ENCODE measurements around the gene UST. TPM values are rescaled to one million over a fixed set of nuclear protein-coding genes. Genes with fewer than 3 reads are reported as not detected.

UST gene
- total RNA-seq, 1 donor from 2014 or later = 5.2 TPM

DNA sequence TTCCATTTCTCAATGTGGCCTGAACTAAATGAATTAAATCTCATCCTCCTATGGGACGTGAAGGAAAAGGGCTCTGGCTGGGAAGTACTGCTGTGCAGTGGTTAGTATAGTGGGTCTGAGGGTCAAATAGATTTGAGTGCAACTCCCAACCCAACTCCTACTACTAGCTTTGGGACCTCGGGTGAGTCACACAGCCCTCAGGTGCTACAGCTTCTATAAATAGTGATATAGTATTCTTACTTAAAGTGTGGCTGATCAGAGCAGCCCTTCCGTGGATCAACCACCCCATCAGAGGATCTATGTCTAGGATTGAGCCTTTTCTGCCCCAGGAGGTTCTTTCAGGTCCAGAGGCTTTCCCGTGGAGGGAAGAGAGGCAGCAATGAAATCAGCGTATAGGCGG, 904 bp upstream of the UST start:
- H3K36me3 ChIP-seq (ENCODE audit: control insufficient read depth, insufficient read depth, low read length) = no peaks in the 10 kb centered on the region
- no peak for DNase-seq (ENCODE audit: low read depth)
- TF ChIP-seq, protein P1, sequence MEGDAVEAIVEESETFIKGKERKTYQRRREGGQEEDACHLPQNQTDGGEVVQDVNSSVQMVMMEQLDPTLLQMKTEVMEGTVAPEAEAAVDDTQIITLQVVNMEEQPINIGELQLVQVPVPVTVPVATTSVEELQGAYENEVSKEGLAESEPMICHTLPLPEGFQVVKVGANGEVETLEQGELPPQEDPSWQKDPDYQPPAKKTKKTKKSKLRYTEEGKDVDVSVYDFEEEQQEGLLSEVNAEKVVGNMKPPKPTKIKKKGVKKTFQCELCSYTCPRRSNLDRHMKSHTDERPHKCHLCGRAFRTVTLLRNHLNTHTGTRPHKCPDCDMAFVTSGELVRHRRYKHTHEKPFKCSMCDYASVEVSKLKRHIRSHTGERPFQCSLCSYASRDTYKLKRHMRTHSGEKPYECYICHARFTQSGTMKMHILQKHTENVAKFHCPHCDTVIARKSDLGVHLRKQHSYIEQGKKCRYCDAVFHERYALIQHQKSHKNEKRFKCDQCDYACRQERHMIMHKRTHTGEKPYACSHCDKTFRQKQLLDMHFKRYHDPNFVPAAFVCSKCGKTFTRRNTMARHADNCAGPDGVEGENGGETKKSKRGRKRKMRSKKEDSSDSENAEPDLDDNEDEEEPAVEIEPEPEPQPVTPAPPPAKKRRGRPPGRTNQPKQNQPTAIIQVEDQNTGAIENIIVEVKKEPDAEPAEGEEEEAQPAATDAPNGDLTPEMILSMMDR (IDR thresholded peaks at IDR 0.05; ENCODE audit: insufficient read depth, low read length, poor library complexity, severe bottlenecking) = no peak
- peak overlapping the region; percentile 65 for H3K4me3 ChIP-seq (ENCODE audit: low read depth, low read length)
- peaks cover 9% of the 10 kb centered on the region for H3K27me3 ChIP-seq (ENCODE audit: control insufficient read depth, insufficient read depth, low read length)

DNA sequence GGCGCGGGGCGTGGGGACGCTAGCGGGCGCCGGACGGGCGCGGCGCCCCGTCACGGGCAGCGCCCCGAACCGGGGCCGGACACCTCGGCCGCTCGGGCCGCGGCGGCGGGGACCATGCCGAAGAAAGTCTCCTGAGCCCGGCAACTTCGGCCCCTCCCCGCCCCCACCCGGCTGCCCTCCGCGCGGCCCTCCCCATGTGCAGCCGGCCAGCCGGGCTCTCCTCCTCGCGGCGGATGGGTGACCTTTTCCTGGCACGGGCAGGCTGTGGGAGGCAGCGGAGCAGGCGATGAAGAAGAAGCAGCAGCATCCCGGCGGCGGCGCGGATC, 278 bp downstream of the UST start:
- no peaks in the 10 kb centered on the region for H3K36me3 ChIP-seq (ENCODE audit: control insufficient read depth, insufficient read depth, low read length)
- peak overlapping the region; percentile 65 for H3K4me3 ChIP-seq (ENCODE audit: low read depth, low read length)
- no peak for DNase-seq (ENCODE audit: low read depth)
- TF ChIP-seq, protein P1 (IDR thresholded peaks at IDR 0.05; ENCODE audit: insufficient read depth, low read length, poor library complexity, severe bottlenecking) = no peak
- H3K27me3 ChIP-seq (ENCODE audit: control insufficient read depth, insufficient read depth, low read length) = peaks cover 9% of the 10 kb centered on the region

DNA sequence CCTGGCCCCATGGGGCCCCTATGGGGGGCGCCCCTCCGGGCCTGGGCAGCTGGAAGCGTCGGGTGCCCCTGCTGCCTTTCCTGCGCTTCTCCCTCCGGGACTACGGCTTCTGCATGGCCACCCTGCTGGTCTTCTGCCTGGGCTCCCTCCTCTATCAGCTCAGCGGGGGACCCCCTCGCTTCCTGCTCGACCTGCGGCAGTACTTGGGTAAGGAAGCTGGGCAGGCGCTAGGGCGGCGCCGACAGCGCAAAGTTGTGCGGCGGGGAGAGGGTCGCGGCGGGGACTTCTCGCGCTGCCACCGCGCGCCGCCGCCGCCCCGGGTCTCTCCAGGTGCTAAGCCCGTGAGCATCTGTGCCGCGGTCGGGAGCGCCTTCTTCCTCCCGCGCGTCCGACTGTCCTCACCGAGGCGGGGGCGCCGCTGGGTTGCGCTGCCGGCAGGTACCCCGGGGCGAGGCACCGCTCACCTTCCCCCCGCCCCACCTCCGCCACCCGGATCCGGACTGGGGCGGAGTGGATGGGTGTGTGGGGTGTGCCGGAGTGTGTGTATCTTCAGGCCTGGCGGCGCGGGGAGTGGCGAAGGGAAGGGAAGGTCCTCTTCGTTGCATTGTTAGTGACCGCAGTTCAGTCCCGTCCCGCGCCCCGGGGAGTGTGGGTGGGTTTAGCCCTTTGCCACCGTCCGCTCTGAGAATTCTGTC, 788 bp downstream of the UST start:
- Histone ChIP-seq H3K4me3 (ENCODE audit: low read depth, low read length) (peak overlapping the region; percentile 65), H3K27me3 (ENCODE audit: control insufficient read depth, insufficient read depth, low read length) (peaks cover 9% of the 10 kb centered on the region), H3K36me3 (ENCODE audit: control insufficient read depth, insufficient read depth, low read length) (no peaks in the 10 kb centered on the region)
- no peak for DNase-seq (ENCODE audit: low read depth)
- TF ChIP-seq, protein P1 (IDR thresholded peaks at IDR 0.05; ENCODE audit: insufficient read depth, low read length, poor library complexity, severe bottlenecking) = no peak

DNA sequence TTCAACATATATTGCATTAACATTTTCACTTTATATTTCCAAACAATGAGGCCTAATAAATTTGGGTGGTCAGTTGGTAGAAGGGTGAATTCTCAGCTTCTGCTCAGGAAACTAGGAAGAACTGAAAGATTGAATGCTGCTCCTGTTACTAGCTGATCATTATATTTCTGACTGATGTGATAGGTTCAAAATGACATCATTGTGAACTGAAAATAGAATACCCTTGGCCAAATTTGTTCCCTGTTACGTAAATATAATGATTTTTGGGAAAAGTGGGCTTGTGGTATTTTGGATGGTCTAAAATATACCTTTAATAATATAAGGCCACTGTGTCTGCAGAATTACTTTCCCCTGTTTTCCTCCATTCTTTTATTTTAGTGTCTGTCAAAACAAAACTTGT, 2.8 kb downstream of the UST start:
- Histone ChIP-seq H3K36me3 (ENCODE audit: control insufficient read depth, insufficient read depth, low read length) (no peaks in the 10 kb centered on the region), H3K27me3 (ENCODE audit: control insufficient read depth, insufficient read depth, low read length) (peaks cover 9% of the 10 kb centered on the region), H3K4me3 (ENCODE audit: low read depth, low read length) (no peak overlapping the region)
- TF ChIP-seq, protein P1 (IDR thresholded peaks at IDR 0.05; ENCODE audit: insufficient read depth, low read length, poor library complexity, severe bottlenecking) = no peak
- no peak for DNase-seq (ENCODE audit: low read depth)

DNA sequence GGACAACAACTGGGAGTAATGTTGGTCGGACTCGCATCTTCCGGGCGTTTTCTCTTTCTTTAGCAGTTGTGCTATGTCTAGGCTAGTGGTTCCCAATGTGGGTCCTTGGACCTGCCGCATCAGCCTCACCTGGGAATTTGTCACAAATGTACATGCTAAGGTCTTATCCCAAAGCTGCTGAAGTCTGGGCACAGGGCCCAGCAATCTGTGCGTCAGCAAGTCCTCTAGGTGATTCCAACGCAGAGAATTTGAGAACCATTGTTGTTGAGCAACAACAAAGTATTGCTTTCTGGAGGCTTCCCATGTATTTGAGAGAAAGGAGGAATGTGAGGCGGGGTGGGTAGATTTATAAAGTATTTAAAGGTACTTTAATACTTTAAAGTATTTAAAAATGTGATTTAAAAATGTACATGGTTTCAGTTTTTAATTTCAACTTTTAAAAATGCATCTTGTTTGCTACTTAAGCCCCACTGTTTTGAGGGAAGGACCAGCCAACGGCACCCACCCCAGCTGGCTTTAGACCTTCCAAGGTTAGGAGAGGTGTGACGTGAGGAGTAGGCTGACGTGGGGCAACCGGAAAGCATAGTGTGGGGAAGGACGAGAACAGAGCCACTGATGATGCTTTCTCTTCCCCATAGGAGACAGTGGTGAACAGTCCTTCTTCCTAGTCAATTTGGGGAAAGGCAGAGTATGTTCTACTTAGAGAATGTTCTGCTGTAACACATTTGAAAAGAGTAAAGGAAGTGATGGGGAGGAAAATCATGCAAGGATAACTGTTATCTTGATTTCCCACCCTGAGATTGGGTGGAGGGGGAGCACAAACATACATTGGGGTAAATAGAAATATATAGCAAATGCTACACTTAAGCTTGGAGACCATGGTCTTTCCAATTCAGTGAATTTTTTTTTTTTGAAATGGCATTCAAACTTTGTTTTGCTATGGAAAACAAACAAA, 4.3 kb downstream of the UST start:
- no peak for DNase-seq (ENCODE audit: low read depth)
- H3K36me3 ChIP-seq (ENCODE audit: control insufficient read depth, insufficient read depth, low read length) = no peaks in the 10 kb centered on the region
- H3K4me3 ChIP-seq (ENCODE audit: low read depth, low read length) = no peak overlapping the region
- TF ChIP-seq, protein P1 (IDR thresholded peaks at IDR 0.05; ENCODE audit: insufficient read depth, low read length, poor library complexity, severe bottlenecking) = no peak
- peaks cover 9% of the 10 kb centered on the region for H3K27me3 ChIP-seq (ENCODE audit: control insufficient read depth, insufficient read depth, low read length)
